Endothelial cell of umbilical vein (primary cell): ENCODE data around the gene PTPRT.

Experiments
- CTCF ChIP-seq, 2 donors: IDR thresholded peaks; 1 replicate in 1 of 2; 2 replicates in 1 of 2; pipeline ENCODE4 v1.5.1; 2011; ENCODE audit warnings: low read length in 2 of 2, mild to moderate bottlenecking in 2 of 2, moderate library complexity in 2 of 2, control low read depth in 1 of 2, inconsistent platforms in 1 of 2, low read depth in 1 of 2; ENCODE audit not compliant: insufficient read depth in 1 of 2; ENCODE audit errors: extremely low read depth in 1 of 2
- EZH2 ChIP-seq: IDR thresholded peaks from 2 replicates; pipeline ENCODE4 v1.6.1; 2012; ENCODE audit warnings: borderline replicate concordance, low read depth, mild to moderate bottlenecking, moderate library complexity, low read length, inconsistent platforms; ENCODE audit not compliant: severe bottlenecking
- FOS ChIP-seq: IDR thresholded peaks from 2 replicates; pipeline ENCODE4 v1.6.1; 2011; ENCODE audit warnings: mild to moderate bottlenecking, low read length, moderate library complexity, borderline replicate concordance; ENCODE audit not compliant: insufficient read depth
- MAX ChIP-seq: IDR thresholded peaks from 2 replicates; pipeline ENCODE4 v1.6.1; 2011; ENCODE audit not compliant: insufficient read depth, insufficient read length
- MYC ChIP-seq: IDR thresholded peaks from one replicate; pipeline ENCODE4 v1.6.1; 2011; ENCODE audit warnings: mild to moderate bottlenecking, low read depth, low read length

- no peak for TF ChIP-seq CTCF (IDR thresholded peaks at IDR 0.05; ENCODE audit: extremely low read depth in 1 of 2, insufficient read depth in 1 of 2, low read depth in 1 of 2, low read length in 2 of 2)
- TF ChIP-seq FOS = no peak
- TF ChIP-seq MAX = no peak
- TF ChIP-seq EZH2 = no peak
- no peak for TF ChIP-seq MYC
These were observed 633.1 kb downstream of the PTPRT start for GRCh38 chr20:42556575-42556974.
